Measurements from ENCODE around the gene PHETA1.
"Not testable (repeated sequence)": the region's sequence is repeated elsewhere in the genome, so short reads cannot be mapped to it uniquely, and the experiment has no call there.

DNA sequence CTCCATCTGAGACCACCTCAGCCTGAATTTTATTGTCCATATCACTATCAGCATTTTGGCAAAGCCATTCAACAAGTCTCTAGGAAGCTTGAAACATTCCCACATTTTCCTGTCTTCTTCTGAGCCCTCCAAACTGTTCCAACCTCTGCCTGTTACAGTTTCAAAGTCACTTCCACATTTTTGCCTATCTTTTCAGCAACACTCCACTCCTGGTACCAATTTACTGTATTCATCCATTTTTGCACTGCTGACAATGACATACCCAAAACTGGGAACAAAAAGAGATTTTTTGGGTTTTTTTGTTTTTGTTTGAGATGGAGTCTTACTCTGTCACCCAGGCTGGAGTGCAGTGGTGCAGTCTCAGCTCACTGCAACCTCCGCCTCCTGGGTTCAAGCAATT lies 4.3 kb upstream of the PHETA1 start:
- TF ChIP-seq CTCF (IDR thresholded peaks at IDR 0.05; ENCODE audit: insufficient read depth, low read depth, low read length); EZH2 (IDR thresholded peaks at IDR 0.05; ENCODE audit: insufficient read depth, low read length): not testable (repeated sequence)
